Measurements from ENCODE around the gene DNAH12. TPM values are rescaled to one million over a fixed set of nuclear protein-coding genes. Genes with fewer than 3 reads are reported as not detected.

The DNAH12 gene
- total and polyA plus RNA-seq, 9 of the 15 experiments (the other 6 are each of a cell fraction or from before 2014, with no cell fraction given), result 0.01 to 0.04 (median 0.01) TPM; not detected in 5

- 7% methylated on average over 3 of the region's 3 CpGs for WGBS (ENCODE audit: insufficient coverage, low coverage, missing lambda C conversion rate)
- Histone ChIP-seq H3K9ac (ENCODE audit: insufficient read depth in 1 of 2, low read depth in 2 of 2, low read length in 2 of 2) (no peak overlapping the region), H3K27me3 (ENCODE audit: control insufficient read depth in 2 of 2, insufficient read depth in 2 of 2, low read length in 2 of 2) (no peaks in the 10 kb centered on the region), H3K9me3 (replicated peaks; ENCODE audit: control insufficient read depth, insufficient read depth, low read depth, low read length) (no peaks in the 10 kb centered on the region), H2AFZ (ENCODE audit: low read depth, low read length) (no peak overlapping the region), H3K4me3 (no peak overlapping the region), H4K20me1 (replicated peaks; ENCODE audit: control insufficient read depth, insufficient read depth, low read length) (no peaks in the 10 kb centered on the region), H3K4me2 (ENCODE audit: insufficient read depth, low read length) (no peak overlapping the region), H3K4me1 (replicated peaks in 1 of 2; ENCODE audit: control insufficient read depth in 2 of 2, insufficient read depth in 2 of 2, low read length in 2 of 2) (no peaks in the 10 kb centered on the region; a peak in 1 of 5 replicates), H3K79me2 (ENCODE audit: control insufficient read depth, insufficient read depth, low read length) (no peaks in the 10 kb centered on the region), H3K36me3 (ENCODE audit: control insufficient read depth, insufficient read depth, low read length) (no peaks in the 10 kb centered on the region), H3K27ac (ENCODE audit: extremely low read depth, low read depth, low read length) (no peak overlapping the region), H3K9me1 (ENCODE audit: control insufficient read depth, insufficient read depth, low read length) (no peaks in the 10 kb centered on the region)
- no peak for ATAC-seq
- no peak for DNase-seq (ENCODE audit: extremely low read depth in 1 of 4, low spot score in 3 of 4)
- in situ Hi-C loops (cut with MboI) (no loop called here), intact Hi-C loops (cut with micrococcal nuclease) (no loop called here)
- TF ChIP-seq ARID4B (CRISPR knock-in tag; IDR thresholded peaks at IDR 0.05), result no peak
- no peak for TF ChIP-seq ATF3 (IDR thresholded peaks at IDR 0.05)
- no peak for TF ChIP-seq ATF3 (CRISPR knock-in tag; conservative IDR thresholded peaks at IDR 0.05)
- no peak for TF ChIP-seq GABPB1 (CRISPR knock-in tag; IDR thresholded peaks at IDR 0.05)
- TF ChIP-seq GABPB2 (CRISPR knock-in tag; conservative IDR thresholded peaks at IDR 0.05), result no peak
- no peak for TF ChIP-seq CTCFL (IDR thresholded peaks at IDR 0.05; ENCODE audit: borderline replicate concordance, insufficient read depth, low read depth, low read length, poor library complexity, severe bottlenecking)
- no peak for TF ChIP-seq TAF9B (IDR thresholded peaks at IDR 0.05; ENCODE audit: partially characterized antibody)
- BruUV-seq (replicated peaks), result no TSS peak
- FAIRE-seq, result no peak
- CTCF ChIA-PET (ENCODE audit: low intra/inter-chr PET ratio), result no interaction called here
- POLR2A ChIA-PET, result interaction anchor here (0.6 kb wide), 1 partner anchor 40 kb away, joined by 3 read pairs; no protein-coding TSS in a partner anchor
Measured at GRCh38 chr3:57423335-57423734, 120.8 kb downstream of the DNAH12 start.
